Right lobe of liver (tissue), 6 donors: ENCODE data around the gene KARS1. TPM values are rescaled to one million over a fixed set of nuclear protein-coding genes. Genes with fewer than 3 reads are reported as not detected.
A peak's percentile ranks its signal among the peaks of the same experiment; 100 is the strongest.

ENCODE experiments used
- ATAC-seq, 4 donors: fragments of 200-7000 bp; cut with Tn5 transposase; one replicate each; pipeline ENCODE4 v1.9.1; 2020; ENCODE audit warnings: mild to moderate bottlenecking in 4 of 4, moderate library complexity in 4 of 4
- DNase-seq, 3 donors: peaks; one replicate each; pipeline ENCODE4 v3.0.0-alpha.2; 2020
- H3K27ac ChIP-seq, 3 donors: fragments of 200-600 bp; one replicate each; pipeline ENCODE4 v1.8.0; 2022
- H3K27me3 ChIP-seq, 2 donors: fragments of 200-600 bp; one replicate each; pipeline ENCODE4 v1.8.0; 2022
- H3K36me3 ChIP-seq, 4 donors: fragments of 200-600 bp; sonication (generic) in 1 of 4; one replicate each; pipeline versions ENCODE4 v1.5.1 to v1.8.0; 2017 to 2022; ENCODE audit warnings: control low read depth in 1 of 4
- H3K4me1 ChIP-seq, 4 donors: fragments of 200-600 bp; sonication (generic) in 1 of 4; one replicate each; pipeline versions ENCODE4 v1.5.1 to v1.8.0; 2017 to 2022; ENCODE audit warnings: control low read depth in 1 of 4
- H3K4me3 ChIP-seq, 3 donors: fragments of 200-600 bp; one replicate each; pipeline ENCODE4 v1.8.0; 2022
- H3K9me3 ChIP-seq, 4 donors: fragments of 200-600 bp; sonication (generic) in 1 of 4; one replicate each; pipeline versions ENCODE4 v1.5.1 to v1.8.0; 2017 to 2022; ENCODE audit warnings: control low read depth in 1 of 4
- CTCF ChIP-seq, 4 donors: fragments of 200-600 bp in 3 of 4; fragments of 450-650 bp in 1 of 4; IDR thresholded peaks; one replicate each; pipeline versions ENCODE4 v1.5.1 to v1.8.0; 2016 to 2022; ENCODE audit warnings: antibody characterized with exemption in 4 of 4, mild to moderate bottlenecking in 2 of 4
- POLR2A ChIP-seq: fragments of 450-650 bp; IDR thresholded peaks from one replicate; pipeline ENCODE4 v1.6.1; 2017; ENCODE audit warnings: antibody characterized with exemption, mild to moderate bottlenecking
- WGBS: methylation state at CpG from one replicate; pipeline ENCODE4 v1.1.6; 2018; ENCODE audit warnings: low coverage, low lambda C conversion rate; ENCODE audit not compliant: insufficient coverage; ENCODE audit errors: missing lambda C conversion rate; 5-methylcytosine and 5-hydroxymethylcytosine counted together
- intact Hi-C, 2 donors: fragments of 100-400 bp; cut with DNase I; formaldehyde crosslinking; loops; one replicate each; pipeline versions ENCODE4 v1.11.2 to v1.14.1; 2022
- total RNA-seq, 6 experiments: library from RNA; depleted of rRNA in 2 of 6; stranded (reverse); fragments of >200 nt in 2 of 6; fragmentation: NEBNext Ultra II Directional in 3 of 6; extraction: Animal tissue kit (Norgen Biotek cat#: 25700) in 3 of 6; gene quantifications; one replicate each; pipeline versions ENCODE4 v1.1.0 to v1.2.4, GENCODE V29; 2016 to 2023
- donor health status: DM: no; HTN: yes; CAD: no.
- donor health status: DM: no; HTN: no; CAD: no.
- donor health status: DM: no; HTN: no; CAD: no.
- donor health status: DM: no; HTN: yes; CAD: no.
- donor health status: DM: no; HTN: yes; CAD: no.

KARS1 gene
- total RNA-seq, 6 experiments from 2014 or later, result 40.0 to 85.0 (median 53.8) TPM

GRCh38 chr16:75679366-75679765 lies 31.9 kb upstream of the KARS1 start:
- Histone ChIP-seq H3K36me3 (no peaks in the 10 kb centered on the region), H3K27ac (no peak overlapping the region), H3K9me3 (no peaks in the 10 kb centered on the region), H3K27me3 (no peaks in the 10 kb centered on the region), H3K4me1 (no peaks in the 10 kb centered on the region), H3K4me3 (no peak overlapping the region)
- WGBS, result 72% methylated on average over 4 of the region's 5 CpGs
- TF ChIP-seq CTCF (IDR thresholded peaks at IDR 0.05), result no peak
- no peak for TF ChIP-seq POLR2A
- intact Hi-C loops, result no loop called here
- ATAC-seq (no peak), DNase-seq (no peak)

- Histone ChIP-seq H3K9me3 (no peaks in the 10 kb centered on the region), H3K27ac (no peak within 1 kb of the TSS), H3K27me3 (no peaks in the 10 kb centered on the region), H3K36me3 (no peaks in the 10 kb centered on the region), H3K4me1 (no peaks in the 10 kb centered on the region), H3K4me3 (no peak within 1 kb of the TSS)
- intact Hi-C loops, result no loop called here
- no peak for TF ChIP-seq POLR2A
- TF ChIP-seq CTCF (IDR thresholded peaks at IDR 0.05), result no peak
- no peak for ATAC-seq
- DNase-seq, result no peak
- WGBS, result 86% methylated on average over 4 of the region's 4 CpGs
Observed at GRCh38 chr16:75676909-75677308, 29.4 kb upstream of the KARS1 start, which contains the start of gene CPHXL2. Gene CPHXL2 (minus strand): TSS chr16:75677009. CDS start chr16:75676999, 10 bp downstream.

GRCh38 chr16:75667503-75667902 lies 20.0 kb upstream of the KARS1 start:
- Histone ChIP-seq H3K27me3 (no peaks in the 10 kb centered on the region), H3K9me3 (no peaks in the 10 kb centered on the region), H3K36me3 (no peaks in the 10 kb centered on the region), H3K27ac (no peak overlapping the region), H3K4me1 (no peaks in the 10 kb centered on the region), H3K4me3 (no peak overlapping the region)
- ATAC-seq (no peak), DNase-seq (no peak)
- TF ChIP-seq POLR2A (no peak), CTCF (IDR thresholded peaks at IDR 0.05) (no peak)
- intact Hi-C loops, result no loop called here

- intact Hi-C loops, result no loop called here
- no peaks in the 10 kb centered on the region for H3K9me3 ChIP-seq
- no peaks in the 10 kb centered on the region for H3K27me3 ChIP-seq
- H3K36me3 ChIP-seq, result peaks cover 0 to 32% (median 7%) of the 10 kb centered on the region in 4 donors
- H3K4me3 ChIP-seq, result no peak overlapping the region
- 77% methylated on average over 4 of the region's 4 CpGs for WGBS
- TF ChIP-seq CTCF (IDR thresholded peaks at IDR 0.05) (no peak), POLR2A (no peak)
- DNase-seq, result no peak
- H3K27ac ChIP-seq, result no peak overlapping the region
- ATAC-seq, result peak; percentile 30 to 63 (median 39)
- H3K4me1 ChIP-seq, result no peaks in the 10 kb centered on the region
Observed at GRCh38 chr16:75660726-75661302, 13.3 kb upstream of the KARS1 start.

GRCh38 chr16:75660321-75660720 lies 12.9 kb upstream of the KARS1 start:
- 60% methylated on average over 2 of the region's 6 CpGs for WGBS
- no peak for DNase-seq
- H3K36me3 ChIP-seq, result peaks cover 4 to 37% (median 12%) of the 10 kb centered on the region in 4 donors

More at GRCh38 chr16:75660321-75660720, 12.9 kb upstream of the KARS1 start:
- intact Hi-C loops, result no loop called here
- Histone ChIP-seq H3K4me3 (no peak overlapping the region), H3K9me3 (no peaks in the 10 kb centered on the region), H3K4me1 (no peaks in the 10 kb centered on the region), H3K27me3 (no peaks in the 10 kb centered on the region), H3K27ac (no peak overlapping the region)
- ATAC-seq, result no peak
- TF ChIP-seq POLR2A (no peak), CTCF (IDR thresholded peaks at IDR 0.05) (no peak)
